GM10266 (cell line): ENCODE data around the gene ERI3.

Experiments
- DNase-seq: peaks from one replicate; pipeline ENCODE4 v3.0.0; 2012; ENCODE audit errors: extremely low spot score
- TF ChIP-seq, protein P1 (sequence below): IDR thresholded peaks from 2 replicates; pipeline ENCODE4 v1.5.1; 2012; ENCODE audit warnings: mild to moderate bottlenecking, low read depth; ENCODE audit not compliant: control insufficient read depth, insufficient read depth; ENCODE audit errors: missing control alignments

ERI3 gene

DNA sequence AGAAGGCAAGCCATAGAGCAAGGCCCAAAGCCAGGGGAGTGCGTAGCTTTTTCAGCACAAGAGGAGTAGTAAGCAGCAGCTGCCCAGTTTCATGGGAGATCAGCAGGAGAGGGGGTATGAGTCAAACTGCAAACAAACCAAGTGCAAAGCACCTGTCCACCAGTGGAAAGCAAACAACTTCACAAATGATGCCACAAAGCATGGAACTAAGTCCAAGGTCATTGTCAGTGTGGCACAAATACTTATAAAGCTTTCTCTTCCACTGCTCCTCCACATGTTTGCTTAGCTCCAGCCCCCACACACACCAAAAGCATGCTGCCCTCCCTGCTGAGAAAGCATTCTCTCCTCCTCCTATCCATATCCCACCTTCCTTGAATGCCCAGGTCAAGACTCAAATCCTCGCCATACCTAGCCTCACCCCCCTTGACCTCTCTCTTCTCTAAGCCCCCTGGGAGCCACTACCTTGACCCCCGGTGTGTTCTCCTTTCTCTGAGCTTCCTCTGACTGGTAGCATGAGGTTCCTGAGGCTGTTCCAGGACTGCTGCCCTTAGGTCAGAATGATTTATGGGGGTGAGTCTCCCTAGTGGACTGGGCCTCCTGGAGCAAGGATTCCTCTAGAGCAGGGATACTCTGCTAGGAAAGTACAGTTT, 71.4 kb downstream of the ERI3 start:
- DNase-seq: no peak
- TF ChIP-seq, protein P1, sequence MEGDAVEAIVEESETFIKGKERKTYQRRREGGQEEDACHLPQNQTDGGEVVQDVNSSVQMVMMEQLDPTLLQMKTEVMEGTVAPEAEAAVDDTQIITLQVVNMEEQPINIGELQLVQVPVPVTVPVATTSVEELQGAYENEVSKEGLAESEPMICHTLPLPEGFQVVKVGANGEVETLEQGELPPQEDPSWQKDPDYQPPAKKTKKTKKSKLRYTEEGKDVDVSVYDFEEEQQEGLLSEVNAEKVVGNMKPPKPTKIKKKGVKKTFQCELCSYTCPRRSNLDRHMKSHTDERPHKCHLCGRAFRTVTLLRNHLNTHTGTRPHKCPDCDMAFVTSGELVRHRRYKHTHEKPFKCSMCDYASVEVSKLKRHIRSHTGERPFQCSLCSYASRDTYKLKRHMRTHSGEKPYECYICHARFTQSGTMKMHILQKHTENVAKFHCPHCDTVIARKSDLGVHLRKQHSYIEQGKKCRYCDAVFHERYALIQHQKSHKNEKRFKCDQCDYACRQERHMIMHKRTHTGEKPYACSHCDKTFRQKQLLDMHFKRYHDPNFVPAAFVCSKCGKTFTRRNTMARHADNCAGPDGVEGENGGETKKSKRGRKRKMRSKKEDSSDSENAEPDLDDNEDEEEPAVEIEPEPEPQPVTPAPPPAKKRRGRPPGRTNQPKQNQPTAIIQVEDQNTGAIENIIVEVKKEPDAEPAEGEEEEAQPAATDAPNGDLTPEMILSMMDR: no peak

DNA sequence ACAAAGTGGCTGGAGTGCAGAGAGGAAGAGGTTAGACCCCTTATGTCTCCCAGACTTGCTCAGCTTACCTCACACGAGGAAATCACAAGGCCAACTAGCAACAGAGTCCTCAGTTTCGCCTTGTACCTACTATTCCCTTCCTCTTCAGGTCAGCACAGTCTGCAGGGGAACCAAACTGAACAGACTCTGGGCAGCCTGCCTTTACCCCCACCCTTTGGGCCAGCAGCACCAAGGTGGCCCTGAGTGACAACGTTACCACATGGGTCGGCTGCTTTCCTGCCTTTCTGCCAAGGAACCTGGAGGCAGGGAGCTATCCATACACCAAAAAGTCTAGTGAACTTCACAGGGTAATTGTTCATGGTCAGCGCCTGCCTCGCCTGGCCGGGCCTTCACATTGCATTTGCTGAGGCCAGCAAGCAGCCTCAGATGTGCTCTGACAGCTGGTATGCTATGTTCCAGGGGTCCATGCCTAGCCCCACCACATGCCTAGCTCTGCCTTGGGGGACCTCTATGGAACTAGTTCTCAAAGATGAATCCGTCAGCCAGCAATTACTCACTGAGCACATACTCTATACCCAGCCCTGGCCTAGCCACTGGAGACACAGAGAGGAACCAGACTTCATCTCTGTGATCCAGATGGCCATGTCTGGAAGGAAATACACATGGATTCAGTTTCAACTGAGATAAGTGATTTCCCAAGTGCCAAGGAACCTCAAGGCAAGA, 72.2 kb downstream of the ERI3 start:
- TF ChIP-seq, protein P1: no peak
- no peak for DNase-seq

DNA sequence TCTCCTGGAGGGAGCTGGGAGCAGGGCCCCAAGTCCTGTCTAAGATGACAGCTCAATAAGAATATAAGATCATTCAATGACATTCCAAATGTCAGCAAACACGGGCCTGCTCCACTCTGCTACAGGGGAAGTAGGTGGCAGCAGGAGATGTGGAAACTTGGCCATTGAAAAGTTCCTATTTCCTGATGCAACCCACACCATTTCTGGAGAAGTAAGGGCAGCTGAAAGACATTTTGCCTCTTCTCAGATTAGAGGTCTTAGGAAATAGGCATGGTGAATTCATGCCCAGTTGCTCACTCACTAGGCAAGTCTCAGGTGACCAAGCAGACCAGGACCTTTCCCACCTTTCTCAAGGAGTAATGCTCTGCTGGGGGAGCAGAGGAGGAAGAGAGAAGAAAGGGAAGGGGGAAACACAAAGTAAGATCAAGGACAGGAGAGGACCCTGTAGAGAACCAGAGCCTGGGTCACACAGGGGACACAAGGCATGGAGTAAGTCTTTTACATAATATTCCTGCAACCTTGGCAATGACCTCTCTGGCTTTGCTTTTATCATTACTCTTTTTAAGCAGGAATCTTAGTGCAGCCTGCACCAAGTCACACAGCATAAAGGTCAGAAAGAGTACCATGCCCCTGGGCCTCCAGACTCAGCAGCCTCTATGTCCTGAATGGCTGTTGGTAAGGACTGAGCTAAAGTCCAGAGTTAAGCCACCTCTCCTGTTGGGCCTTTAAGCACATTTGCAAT, 72.9 kb downstream of the ERI3 start:
- no peak for DNase-seq
- TF ChIP-seq, protein P1: no peak

DNA sequence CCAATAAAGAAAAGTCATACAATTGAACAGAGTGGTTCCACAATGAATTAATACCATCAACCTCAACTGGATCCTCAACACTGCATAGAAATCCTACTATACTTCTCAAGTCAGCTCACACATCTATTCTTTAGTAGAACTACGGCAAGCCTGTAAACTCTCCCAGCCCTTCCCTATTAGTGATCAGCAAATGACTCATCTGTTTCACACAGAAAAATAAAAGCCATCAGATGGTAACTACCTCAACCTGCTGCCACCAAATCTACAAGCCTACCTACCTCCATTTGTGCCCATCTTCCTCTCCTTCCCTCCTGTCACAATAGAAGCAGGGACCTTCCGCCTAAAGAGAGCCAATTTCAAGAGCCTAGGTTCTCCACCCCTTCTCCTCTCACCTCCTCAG, 78.2 kb downstream of the ERI3 start:
- DNase-seq: no peak
- TF ChIP-seq, protein P1: no peak

DNA sequence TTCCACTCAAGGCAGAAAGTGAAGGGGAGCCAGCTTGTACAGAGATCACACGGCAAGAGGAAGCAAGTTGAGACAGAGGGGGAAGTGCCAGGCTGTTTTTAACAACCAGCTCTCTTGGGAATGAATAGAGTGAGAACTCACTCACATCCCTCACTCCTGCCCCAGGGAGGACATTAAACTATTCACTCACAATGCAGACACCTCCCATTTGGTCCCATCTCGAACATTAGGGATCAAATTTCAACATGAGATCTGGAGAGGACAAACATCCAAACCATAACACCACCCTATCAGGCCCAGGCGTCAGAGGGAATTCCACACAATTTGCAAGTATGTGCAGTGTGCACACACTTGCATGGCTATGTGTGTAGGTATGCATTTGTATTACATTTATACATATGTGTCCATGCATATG, 79.1 kb downstream of the ERI3 start:
- TF ChIP-seq, protein P1: no peak
- no peak for DNase-seq

DNA sequence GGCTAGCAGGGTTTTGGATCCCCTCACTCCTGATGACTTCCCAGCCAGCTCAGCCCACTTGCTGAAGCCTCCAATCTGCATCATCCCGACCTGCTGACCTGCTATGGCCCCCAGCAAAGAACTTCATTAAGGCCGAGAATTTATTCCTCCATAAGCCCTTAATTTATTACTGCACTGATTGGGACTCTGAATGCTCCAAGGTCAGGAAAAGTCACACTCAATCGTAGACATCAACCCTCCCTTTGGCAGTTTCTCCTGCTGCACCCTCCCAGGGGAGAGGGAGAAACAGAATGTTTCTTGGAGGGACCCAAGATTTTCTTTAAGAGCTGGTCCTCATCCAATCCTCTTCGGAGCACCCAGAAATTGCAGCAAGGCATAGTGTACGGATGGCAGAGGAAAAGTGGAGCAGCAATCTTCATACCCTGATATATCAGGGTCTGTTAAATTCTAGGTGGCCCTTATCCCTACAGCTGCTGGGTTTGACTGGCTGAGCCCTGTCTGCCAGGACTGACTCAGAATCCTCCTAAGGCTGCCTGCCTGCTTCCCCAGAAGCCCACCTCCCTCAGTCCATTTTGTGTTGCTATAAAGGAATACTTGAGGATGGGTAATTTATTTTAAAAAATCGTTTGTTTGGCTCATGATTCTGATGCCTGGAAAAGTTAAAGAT, 79.6 kb downstream of the ERI3 start:
- TF ChIP-seq, protein P1: no peak
- no peak for DNase-seq
